GM21786 (cell line): ENCODE measurements around the gene RFC5.
A peak's percentile ranks its signal among the peaks of the same experiment; 100 is the strongest.

Experiments
- ATAC-seq: cut with Tn5 transposase; IDR thresholded peaks from one replicate; pipeline ENCODE4 v1.9.1; 2021; ENCODE audit not compliant: unreplicated experiment

RFC5 gene

GRCh38 chr12:118050972-118051910 lies 34.7 kb downstream of the RFC5 start:
- no peak for ATAC-seq

- no peak for ATAC-seq
Measured at GRCh38 chr12:118052324-118053070, 36.0 kb downstream of the RFC5 start.

GRCh38 chr12:118053071-118053985 lies 36.8 kb downstream of the RFC5 start:
- no peak for ATAC-seq

GRCh38 chr12:118055144-118055557 lies 38.6 kb downstream of the RFC5 start:
- ATAC-seq: peak; percentile 66

GRCh38 chr12:118055865-118056773 lies 39.6 kb downstream of the RFC5 start:
- no peak for ATAC-seq

GRCh38 chr12:118058227-118058626 lies 41.7 kb downstream of the RFC5 start:
- no peak for ATAC-seq

GRCh38 chr12:118058881-118059280 lies 42.4 kb downstream of the RFC5 start:
- ATAC-seq: no peak

GRCh38 chr12:118059341-118060191 lies 43.1 kb downstream of the RFC5 start:
- no peak for ATAC-seq

GRCh38 chr12:118060301-118061010 lies 44.0 kb downstream of the RFC5 start:
- no peak for ATAC-seq

- ATAC-seq: no peak
Measured at GRCh38 chr12:118061011-118061872, 44.7 kb downstream of the RFC5 start, which contains the start of gene WSB2. Gene WSB2, minus strand, starts transcription at chr12:118061179. Its CDS starts 131 bp downstream, at chr12:118061048.

- ATAC-seq: no peak
Measured at GRCh38 chr12:118061873-118062843, 45.7 kb downstream of the RFC5 start.

- ATAC-seq: no peak
Measured at GRCh38 chr12:118063576-118064391, 47.3 kb downstream of the RFC5 start.

- peak; percentile 46 for ATAC-seq
Measured at GRCh38 chr12:118064608-118065007, 48.1 kb downstream of the RFC5 start.

- no peak for ATAC-seq
Measured at GRCh38 chr12:118065380-118065779, 48.9 kb downstream of the RFC5 start.

- ATAC-seq: no peak
Measured at GRCh38 chr12:118068445-118068844, 51.9 kb downstream of the RFC5 start.
